HG03575 (cell line): ENCODE results near the gene RXRA.

ENCODE experiments used
- ATAC-seq: cut with Tn5 transposase; IDR thresholded peaks from one replicate; pipeline ENCODE4 v1.9.1; 2021; ENCODE audit not compliant: unreplicated experiment, insufficient number of reproducible peaks, low FRiP score; ENCODE audit errors: extremely low read depth

The RXRA gene

DNA sequence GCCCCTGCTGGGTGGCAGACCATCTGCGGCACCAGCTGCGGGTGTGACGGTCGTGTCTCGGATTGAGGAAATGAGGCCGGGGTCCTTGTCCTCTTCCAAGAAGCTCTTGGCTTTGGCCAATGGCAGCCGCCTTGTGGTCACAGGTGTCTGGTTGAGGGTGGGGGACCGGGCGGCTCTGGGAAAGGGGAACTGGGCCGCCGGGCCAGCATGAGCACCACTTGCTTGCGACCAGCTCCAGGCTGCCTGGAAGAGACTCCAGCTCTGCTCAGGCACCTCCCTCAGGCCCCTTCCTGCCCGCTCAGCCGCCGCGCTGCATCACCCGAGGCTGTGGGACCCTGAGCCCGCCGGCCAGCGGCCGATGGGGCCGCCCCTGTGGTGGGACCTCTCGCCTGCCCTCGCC, 59.7 kb downstream of the RXRA start:
- no peak for ATAC-seq

DNA sequence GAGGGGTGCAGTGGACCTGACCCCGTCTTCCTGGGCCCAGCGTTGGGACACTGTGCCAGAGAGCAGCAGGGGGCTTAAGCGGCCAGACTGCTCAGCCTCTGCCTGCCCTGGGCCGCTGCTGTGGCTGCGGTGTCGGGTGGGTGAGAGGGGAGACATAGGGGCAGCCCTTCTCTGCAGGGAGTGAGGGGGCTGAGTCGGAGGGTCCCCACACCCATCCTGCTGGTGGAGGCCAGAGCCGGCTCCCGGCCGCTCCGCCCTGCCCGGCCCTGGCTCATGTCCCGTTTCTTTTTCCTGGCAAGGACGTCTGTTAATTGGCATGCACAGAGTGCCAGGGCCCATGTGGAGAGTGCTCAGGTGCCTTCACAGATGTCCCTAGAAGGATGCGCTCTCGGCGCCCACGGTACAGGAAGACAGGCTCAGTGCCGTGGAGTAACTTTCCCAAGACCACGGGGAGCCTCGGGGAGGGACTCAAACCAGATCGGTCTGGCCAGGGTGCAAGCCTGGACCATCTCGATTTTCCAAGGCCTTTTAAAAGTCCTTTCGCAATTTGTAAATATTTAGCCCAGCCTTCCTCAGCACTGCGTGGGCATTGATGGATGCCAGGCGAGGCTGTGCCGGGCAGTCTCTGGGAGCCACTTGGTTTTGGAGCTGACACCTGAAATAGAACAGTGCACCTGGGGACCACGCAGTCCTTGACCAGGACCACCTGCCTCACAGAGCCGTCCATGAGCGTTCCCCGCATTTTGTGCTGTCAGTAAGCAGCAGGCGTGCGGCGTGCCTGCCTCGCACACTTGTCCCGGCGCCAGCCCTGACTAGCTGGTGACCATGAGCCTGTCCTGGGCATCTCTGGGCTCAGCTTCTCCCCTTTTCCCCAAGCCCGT, 60.9 kb downstream of the RXRA start:
- no peak for ATAC-seq

DNA sequence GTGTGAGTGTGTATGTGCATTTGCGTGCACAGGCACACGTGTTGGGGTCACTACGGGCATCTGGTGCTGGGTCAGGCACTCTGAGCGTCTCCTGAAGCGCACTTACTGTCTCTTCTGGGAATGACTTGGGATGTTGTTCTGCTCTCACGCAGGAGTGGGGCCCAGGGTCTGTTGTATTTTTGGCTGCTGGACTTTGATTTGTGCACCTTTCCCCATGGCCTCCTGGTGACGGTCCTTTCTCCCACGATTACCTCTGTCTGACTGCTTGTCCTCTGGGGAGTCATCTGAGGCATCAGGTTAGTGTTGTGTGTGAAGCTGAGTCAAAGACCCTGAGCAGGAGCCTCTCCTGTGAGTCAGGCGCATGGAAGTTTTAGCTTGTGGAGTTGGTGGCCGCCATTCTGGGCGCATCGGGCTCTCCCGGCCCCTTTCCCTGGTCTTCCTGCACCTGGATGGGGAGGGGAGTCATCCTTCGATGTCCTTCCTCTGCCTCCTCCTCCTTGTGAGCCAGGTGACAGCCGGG, 62.1 kb downstream of the RXRA start:
- no peak for ATAC-seq

DNA sequence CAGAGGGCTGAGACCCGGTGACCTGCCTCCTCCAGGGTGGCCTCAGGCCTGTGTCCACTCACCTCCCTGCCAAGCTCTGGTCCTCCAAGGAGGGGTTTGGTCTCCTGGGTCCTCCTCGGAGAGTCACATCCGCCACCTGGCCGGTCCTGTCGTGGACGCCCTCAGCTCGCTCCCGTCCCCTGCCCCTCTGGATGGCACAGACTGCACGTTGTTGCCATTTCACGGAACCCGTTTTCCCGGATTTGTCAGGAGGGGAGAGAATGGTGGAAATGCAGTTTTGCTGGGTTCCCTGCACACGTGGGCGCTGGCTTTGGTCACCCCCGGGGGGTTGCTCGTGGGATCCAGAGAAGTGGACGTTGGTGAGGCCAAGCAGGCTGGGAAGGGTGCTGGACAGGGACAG, 62.7 kb downstream of the RXRA start:
- ATAC-seq, result no peak

DNA sequence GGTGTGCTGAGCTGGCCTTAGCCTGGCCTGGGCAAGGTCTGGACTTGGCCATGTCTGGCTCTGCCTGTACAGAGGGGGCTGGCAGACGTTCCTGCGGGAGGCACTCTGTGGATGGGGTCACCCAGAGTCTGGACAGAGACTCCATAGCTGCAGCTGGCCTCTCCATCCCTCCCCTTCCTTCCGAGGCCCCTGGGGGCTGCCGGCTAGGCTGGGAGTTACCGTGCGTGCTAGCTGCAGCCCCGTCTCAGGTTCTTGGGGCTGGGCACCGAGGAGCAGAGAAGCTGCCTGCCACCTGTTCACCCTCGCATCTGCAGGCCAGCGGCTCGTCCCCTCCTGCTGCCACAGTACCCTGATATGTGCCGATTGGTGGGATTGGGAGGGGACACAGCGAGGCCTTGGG, 63.4 kb downstream of the RXRA start:
- ATAC-seq, result no peak

DNA sequence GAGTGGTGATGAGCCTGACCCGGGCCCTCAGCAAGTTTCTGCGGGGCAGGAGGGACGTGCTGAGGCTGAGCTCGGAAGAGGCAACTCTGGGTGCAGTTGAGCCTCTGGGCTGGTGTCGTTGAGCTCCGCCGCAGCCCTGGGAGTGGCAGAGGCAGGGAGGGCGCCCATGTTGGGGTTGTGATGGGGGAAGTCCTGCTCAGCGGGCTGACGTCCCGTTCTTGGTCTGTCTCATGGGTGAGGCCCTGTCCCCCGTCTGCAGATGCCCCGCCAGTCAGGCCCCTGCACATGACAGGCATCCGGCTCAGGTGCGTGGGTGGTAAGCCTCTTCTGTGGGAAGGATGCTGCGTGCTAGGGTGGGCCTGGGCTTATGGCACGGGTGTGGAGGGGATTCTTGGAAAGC, 64.3 kb downstream of the RXRA start:
- no peak for ATAC-seq

DNA sequence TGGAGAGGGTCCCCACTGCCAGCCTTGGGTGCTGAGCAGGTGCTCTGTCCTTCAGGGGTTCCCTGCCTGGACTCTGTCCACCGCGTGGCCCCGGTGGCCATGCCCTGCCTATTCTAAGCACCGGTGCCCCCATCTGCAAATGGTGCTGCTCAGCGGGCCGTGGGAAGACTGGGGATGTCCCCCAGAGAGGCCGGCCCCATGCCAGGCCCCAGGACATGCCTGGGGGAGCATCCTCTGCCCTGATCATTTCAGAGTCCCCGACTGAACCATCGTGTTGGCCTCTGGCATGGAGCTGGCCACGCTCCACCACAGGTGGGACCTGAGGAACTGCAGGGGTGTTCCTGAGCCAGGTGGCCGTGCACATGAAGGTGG, 64.7 kb downstream of the RXRA start:
- no peak for ATAC-seq

DNA sequence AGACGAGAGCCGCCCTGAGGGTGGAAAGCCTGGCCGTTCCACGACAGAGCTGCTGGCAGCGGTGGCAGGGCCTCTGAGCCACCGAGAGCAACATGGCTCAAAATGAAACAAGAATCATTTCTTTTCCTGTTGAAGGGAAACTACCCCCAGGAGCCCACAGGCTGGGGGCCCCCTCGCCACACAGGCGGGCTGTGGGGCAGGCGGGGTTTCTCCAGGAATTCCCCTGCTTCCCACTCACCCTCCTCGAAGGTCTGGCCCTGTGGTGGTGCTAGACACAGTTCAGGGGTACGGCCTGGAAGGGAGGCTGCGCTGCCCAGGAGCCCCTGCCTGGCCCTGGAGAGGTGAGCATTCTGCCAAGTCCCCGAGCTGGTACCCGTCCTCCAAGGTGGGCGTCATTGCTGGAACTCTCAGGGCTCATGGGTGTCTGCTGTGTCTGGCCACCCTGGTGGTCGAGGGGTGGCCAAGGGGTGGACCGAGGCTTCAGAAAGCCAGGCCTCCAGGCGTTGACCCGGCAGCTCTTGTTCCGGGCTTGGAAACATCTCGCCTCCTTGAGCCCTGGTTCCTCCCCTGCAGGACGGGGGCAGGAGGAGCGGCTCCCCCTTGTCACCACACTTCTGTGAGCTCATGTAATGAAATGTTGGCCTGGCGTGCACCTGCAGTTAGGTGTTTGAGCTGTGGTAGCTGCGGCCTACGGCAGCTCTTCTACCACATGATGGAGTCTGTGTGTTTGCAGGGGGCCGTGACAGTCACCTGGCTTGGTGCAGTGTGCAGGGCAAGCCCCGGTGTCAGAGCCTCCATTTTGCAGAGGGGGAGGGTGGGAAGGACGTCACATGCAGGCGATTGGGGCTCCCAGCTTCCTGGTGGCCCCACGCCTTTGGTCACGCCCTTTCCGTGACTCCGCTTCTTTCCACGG, 65.3 kb downstream of the RXRA start:
- ATAC-seq, result no peak

DNA sequence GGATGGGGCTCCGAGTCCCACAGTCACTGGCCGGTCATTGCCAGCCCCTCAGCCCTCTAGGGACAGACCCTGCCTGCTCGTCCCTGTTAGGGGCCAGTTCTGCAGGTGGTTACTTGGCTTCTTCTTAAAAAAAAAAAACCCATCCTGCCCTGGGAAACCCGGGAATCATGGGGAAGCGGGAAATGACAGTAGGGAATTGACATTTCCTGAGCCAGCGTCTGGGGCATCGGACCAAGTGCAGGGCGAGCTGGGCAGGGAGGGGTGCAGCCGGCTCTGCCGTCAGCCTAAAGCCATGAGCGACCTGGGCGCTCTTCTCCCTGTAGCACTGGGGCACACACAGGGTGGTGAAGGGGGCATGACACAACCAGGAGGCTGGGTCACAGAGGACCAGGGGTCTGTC, 66.6 kb downstream of the RXRA start:
- no peak for ATAC-seq

DNA sequence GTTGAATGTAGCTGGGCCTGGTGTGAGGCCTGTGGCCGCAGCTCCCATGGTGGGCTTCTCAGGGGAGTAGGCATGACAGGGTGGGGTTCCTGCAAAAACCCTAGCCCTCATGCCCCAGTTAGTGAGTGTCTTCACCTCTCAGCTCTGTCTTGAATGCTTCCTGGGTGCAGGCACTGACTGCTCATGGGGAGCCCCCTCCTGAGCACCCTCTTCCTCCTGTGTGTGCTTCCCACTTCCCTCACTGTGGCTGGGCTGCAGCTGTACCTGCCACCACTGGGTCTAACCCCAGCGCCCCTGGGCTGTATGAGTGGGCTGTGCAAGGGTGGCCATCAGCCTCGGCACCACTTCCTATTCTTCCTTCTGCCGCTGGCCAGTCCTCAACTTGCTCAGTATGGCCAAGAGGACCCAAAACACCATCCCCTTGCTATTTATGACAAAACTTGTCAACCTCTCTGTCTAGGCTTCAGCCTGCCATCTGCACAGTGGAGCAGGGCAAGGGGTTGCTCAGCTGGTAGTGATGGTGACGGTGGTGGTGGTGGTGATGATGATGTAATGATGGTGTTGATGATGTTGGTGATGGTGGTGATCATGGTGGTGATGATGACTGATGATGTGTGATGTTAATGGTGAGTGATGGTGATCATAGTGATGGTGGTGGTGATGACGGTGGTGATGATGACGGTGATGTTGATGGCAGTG, 67.5 kb downstream of the RXRA start:
- no peak for ATAC-seq

DNA sequence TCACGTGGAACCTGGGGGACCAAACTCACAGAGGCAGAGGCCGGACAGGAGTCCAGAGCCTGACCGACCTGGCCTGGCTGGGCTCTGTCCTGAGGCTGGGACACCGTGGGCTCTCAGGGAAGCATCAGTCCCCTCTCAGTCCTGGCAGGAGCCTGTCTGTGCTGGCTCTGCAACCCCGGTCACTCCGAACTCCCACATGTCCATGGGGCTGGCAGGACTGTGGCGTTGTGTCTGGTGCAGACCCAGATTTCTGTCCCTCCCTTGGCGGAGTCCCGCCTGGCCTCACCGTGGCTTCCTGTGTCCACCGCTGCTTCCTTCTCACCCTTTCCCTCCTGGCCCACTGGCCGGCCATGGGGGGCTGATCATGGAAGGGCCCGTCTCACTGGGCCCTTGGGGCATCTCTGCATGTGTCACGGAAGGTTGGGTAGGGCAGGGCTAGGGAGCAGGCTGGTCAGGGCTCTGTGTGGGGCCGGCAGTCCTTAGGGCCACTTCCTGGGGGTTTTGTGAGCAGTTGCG, 68.8 kb downstream of the RXRA start:
- ATAC-seq, result no peak

DNA sequence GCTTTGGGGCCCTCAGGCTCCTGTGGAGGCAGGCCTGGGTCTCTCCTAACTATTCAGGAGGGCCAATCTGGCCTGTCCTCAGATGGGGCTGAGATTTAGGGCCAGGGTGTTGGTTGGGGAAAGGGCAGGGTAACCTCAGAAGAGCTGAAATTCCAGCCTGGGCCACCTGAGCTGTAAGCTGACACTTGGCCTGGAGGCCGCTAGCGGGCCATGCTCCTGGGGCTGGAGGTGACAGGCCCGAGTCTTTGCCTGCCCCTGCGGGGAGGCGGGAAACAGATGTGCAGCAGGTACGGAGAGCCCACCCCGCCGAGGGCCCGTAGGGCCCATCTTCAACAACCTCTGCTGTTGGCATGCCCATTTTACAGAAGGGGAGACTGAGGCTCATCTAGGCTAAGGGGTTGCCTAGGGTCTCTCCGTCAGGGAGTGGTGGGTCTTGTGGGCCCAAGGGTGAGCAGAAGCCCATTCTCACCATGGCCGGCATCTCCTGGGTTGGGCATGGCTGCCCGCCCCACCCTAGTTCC, 69.5 kb downstream of the RXRA start:
- no peak for ATAC-seq

DNA sequence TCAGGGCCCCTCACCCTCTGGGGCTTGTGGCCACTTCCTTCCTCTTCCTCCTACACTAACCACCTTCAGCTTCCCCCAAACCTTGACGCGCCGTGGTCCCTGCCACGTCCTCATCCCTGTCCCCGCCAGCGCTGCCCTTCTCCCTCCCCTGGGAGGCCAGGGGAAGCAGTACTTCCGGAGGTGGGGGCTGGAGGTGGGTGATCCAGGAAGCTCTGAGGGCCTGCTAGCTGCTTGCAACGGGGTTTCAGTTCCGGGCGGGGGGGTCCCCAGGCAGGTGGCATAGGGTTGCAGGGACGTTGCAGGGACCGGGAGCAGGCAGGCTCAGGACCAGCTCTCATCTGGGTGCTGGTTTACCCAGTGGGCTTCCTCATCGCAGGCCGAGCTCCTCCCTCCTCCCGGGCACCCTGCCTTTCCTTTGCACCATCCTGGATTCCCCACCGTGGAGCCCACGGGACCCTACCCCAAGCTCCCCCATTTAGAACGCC, 70.0 kb downstream of the RXRA start:
- no peak for ATAC-seq

DNA sequence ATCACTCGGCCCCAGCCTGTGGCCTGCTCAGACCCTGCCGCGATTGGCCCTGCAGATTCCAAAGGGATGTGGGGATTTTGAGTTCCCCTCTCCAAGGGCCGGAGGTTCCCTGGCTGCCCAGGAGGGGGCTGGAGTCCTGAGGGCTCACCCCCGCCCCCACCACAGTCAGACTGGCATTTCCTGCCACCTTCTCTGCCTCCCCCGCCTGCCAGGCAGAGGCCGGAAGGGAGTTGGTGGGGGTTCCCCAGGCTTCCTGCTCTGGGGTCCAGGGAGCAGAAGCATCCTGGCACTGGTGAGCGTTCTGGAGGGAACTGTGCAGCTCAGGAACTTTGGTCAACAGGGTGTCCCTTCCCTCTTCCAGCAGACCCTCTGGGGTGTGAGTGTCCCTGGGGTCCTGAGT, 70.6 kb downstream of the RXRA start:
- ATAC-seq, result no peak

DNA sequence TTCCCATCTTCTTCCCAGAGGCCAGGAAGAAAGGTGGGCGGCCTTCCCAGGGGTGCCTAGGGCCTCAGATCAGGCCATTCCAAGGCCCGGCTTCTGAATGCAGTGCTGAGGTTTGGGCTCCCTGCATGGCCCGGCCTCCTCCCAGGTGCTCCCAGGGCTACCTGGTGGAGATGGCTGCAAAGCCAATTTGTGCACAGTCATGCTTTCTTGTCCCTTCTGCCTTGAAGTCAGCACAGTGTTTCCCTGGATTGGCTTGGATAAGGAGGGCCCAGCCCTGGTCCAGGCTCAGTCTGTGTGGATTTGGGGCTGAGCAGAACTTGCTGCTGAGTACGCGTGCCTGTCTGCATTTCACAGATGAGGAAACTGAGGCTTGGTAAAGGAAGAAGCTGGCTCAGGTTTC, 72.5 kb downstream of the RXRA start:
- ATAC-seq, result no peak

DNA sequence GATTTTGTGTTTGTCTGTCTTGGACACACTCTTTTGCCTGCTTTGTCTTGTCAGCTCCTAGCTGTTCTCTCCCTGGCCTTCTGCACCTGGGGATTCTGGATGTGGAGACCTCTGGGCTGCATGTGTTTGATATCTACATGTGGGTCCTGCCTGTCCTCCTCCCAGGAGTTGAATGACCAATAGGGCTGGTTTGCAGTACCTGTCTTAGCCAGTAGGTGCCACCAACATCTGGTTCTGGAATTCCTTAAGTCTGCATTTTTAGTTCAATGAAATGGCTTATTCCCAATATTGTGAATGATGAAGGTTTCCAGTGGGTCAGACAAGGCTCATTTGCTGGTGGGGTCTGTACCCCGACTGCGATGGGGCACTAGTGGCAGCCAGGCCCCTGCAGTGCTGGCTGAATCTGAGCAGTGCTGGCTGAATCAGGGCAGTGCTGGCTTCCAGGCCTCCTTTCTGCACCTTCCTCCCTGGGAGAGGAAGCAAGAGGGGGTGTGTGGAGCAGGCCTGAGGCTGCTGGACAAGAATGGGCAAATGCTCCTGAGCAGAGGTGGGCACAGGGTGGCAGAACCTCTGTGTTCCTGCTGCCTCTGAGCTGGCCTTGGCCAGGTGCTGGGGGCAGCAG, 73.3 kb downstream of the RXRA start:
- ATAC-seq, result no peak

DNA sequence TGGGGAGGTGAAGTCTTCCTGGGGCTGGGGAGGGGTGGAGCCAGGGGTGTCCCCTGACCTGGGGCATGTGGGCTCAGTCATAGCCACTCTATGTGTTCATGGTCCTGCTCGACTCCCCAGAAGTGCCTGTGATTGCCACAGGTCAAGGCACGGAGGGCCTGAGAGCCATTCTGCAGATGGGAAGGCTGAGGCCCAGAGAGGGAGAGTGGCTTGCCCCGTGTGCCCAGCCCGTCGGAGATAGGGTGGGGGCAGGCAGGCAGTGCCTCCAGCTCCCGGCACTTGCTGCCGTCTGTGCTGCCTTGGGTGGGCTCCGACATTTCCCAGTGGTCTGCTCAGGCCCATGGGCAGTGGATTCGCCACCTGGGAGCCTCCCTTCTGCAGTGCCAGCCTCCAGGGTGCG, 74.0 kb downstream of the RXRA start:
- ATAC-seq, result no peak

DNA sequence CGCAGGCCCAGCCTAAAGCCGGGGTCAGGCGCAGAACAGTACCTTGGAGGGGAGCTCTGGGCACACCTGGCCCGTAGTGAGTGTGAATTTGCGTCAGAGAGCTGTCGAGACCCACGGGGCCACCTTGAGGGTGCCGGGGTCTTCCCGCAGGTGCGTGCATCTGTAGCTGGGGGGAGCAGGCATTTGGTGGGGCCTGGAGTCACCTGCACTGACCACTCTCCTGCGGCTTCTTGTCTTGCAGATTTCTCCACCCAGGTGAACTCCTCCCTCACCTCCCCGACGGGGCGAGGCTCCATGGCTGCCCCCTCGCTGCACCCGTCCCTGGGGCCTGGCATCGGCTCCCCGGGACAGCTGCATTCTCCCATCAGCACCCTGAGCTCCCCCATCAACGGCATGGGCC, 75.1 kb downstream of the RXRA start:
- no peak for ATAC-seq
